ENCODE measurements around the gene KIAA1191. TPM values are rescaled to one million over a fixed set of nuclear protein-coding genes. Genes with fewer than 3 reads are reported as not detected.

Gene KIAA1191
- total and polyA plus RNA-seq, 3 donors from 2014 or later: 34.9 to 60.3 (median 35.5) TPM

DNA sequence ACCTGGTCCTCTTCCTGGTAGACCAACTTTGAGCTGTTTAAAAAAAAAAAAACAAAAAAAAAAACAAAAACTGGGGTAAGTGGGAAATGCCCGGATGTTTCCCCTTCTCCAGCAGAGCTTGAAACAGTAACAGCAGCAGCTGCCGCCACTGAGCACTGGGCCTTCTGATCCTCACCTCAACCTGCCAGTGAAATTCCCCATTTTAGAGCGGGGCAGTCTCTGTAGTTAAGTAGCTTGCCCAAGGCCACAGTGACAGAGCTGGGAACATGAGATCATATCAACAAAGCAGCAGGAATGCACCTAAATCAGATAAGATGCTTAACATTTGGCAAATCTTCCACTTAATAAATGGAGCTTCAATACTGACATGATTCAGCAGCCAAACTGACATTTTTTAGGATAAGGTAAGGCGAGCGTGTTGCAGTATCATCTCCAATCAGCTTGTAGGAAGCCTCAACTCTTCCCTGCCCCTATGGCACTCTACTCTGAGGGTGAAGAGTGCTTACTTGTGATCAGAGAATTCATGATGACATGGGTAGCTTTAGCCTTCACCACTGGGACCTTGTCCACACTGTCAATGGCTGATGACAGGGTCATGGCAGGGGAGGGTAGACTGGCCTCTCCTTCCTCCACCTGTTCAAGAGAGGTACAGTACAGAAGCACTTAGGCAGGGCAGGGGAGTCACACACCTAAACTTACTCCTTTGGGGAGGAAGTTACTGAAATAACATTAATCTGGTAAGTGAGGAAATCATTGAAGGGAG is 9.3 kb downstream of the KIAA1191 start:
- Histone ChIP-seq H3K36me3 (ENCODE audit: low read depth, missing control alignments) (no peaks in the 10 kb centered on the region), H3K27ac (no peak overlapping the region), H3K9me3 (no peaks in the 10 kb centered on the region), H3K27me3 (no peaks in the 10 kb centered on the region), H3K4me1 (no peaks in the 10 kb centered on the region), H3K4me3 (no peak overlapping the region)
- WGBS, 2 donors: 92% methylated on average over 5 of the region's 5 CpGs
- intact Hi-C loops (cut with DNase I; ENCODE audit: low total_unique reads): no loop called here
- DNase-seq: no peak
- TF ChIP-seq, protein P1, sequence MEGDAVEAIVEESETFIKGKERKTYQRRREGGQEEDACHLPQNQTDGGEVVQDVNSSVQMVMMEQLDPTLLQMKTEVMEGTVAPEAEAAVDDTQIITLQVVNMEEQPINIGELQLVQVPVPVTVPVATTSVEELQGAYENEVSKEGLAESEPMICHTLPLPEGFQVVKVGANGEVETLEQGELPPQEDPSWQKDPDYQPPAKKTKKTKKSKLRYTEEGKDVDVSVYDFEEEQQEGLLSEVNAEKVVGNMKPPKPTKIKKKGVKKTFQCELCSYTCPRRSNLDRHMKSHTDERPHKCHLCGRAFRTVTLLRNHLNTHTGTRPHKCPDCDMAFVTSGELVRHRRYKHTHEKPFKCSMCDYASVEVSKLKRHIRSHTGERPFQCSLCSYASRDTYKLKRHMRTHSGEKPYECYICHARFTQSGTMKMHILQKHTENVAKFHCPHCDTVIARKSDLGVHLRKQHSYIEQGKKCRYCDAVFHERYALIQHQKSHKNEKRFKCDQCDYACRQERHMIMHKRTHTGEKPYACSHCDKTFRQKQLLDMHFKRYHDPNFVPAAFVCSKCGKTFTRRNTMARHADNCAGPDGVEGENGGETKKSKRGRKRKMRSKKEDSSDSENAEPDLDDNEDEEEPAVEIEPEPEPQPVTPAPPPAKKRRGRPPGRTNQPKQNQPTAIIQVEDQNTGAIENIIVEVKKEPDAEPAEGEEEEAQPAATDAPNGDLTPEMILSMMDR (IDR thresholded peaks at IDR 0.05): no peak
- TF ChIP-seq POLR2A (IDR thresholded peaks at IDR 0.05): no peak

DNA sequence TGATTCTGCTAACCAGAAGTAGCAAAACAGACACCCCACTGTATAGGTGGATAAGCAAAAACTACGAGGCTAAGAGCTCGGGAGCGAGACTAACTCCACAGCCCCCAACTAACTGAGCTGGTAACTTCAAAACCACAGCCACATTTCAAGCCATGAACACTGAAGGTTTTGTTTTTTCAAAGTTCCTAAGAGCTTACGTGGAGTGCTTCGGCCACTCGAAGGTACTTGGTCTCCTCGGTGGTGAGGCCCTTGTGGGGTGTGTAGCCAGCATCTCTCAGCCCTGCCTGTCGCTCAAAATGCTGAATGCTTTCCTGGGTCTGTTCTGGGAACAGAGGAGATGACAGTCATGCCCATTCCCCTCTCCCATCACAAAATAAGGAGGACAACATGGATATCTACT is 11.1 kb downstream of the KIAA1191 start:
- no peak overlapping the region for H3K4me3 ChIP-seq
- DNase-seq: no peak
- H3K9me3 ChIP-seq: no peaks in the 10 kb centered on the region
- H3K27ac ChIP-seq: no peak overlapping the region
- no peaks in the 10 kb centered on the region for H3K4me1 ChIP-seq
- intact Hi-C loops (cut with DNase I; ENCODE audit: low total_unique reads): no loop called here
- TF ChIP-seq, protein P1 (IDR thresholded peaks at IDR 0.05): no peak
- no peak for TF ChIP-seq POLR2A (IDR thresholded peaks at IDR 0.05)
- H3K36me3 ChIP-seq (ENCODE audit: low read depth, missing control alignments): no peaks in the 10 kb centered on the region
- whole genome bisulfite sequencing, 2 donors: 90 to 99% methylated on average over 8 of the region's 8 CpGs
- H3K27me3 ChIP-seq: no peaks in the 10 kb centered on the region

DNA sequence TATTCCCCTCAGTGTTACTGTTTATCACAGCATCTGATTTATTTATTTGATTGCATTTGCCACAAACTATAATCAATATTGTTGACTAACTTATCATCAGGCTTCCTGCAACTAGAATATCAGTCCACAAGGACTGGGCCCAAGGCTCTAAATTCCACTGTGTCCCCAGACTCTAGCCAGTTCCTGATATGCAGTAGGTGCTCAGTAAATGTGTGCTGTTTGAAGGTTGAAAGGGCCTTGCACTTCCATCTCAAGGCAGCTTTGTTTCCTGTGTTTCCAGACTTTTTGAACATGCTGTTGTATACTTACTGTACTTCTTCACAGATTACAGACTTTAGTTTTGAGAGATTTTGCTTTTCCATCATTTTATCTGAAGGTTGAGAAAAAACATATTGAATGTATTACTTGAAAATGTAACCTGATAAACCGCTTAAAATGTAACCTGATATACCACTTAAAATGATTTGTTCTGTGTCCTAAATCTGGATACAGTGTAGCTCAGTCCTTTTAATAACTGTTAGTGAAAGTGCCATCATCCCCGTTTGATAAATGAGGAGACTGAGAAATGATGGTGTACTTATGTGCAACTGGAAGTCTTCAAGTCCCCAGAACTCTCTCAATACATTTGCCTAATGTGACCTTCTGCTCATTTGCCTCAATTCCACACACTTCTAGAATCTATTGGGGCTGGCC is 18.7 kb downstream of the KIAA1191 start:
- DNase-seq: no peak
- Histone ChIP-seq H3K4me3 (no peak overlapping the region), H3K36me3 (ENCODE audit: low read depth, missing control alignments) (no peaks in the 10 kb centered on the region), H3K27ac (no peak overlapping the region), H3K27me3 (no peaks in the 10 kb centered on the region), H3K4me1 (peaks cover 2% of the 10 kb centered on the region), H3K9me3 (no peaks in the 10 kb centered on the region)
- 54 to 56% methylated on average over 2 of the region's 2 CpGs for WGBS, 2 donors
- intact Hi-C loops (cut with DNase I; ENCODE audit: low total_unique reads): no loop called here
- TF ChIP-seq POLR2A (IDR thresholded peaks at IDR 0.05): no peak
- TF ChIP-seq, protein P1 (IDR thresholded peaks at IDR 0.05): no peak

DNA sequence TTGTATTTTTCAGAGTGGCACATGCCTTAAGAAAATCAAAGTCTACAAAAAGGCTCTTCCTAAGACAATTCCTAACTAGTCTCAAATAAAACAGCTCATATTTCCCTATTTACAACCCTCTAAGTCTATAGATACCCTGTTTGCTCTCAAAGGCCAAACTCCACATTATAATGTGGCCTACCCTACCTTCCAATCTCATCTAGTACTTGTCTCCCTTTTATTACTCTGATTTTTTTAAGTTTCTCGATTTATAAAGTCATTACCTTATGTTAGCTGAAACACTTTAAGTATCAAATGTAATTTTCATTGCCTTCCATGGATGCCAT is 19.4 kb downstream of the KIAA1191 start:
- no peaks in the 10 kb centered on the region for H3K27me3 ChIP-seq
- H3K9me3 ChIP-seq: no peaks in the 10 kb centered on the region
- no peak overlapping the region for H3K27ac ChIP-seq
- no peak overlapping the region for H3K4me3 ChIP-seq
- H3K4me1 ChIP-seq: peaks cover 4% of the 10 kb centered on the region
- no peak for DNase-seq
- intact Hi-C loops (cut with DNase I; ENCODE audit: low total_unique reads): no loop called here
- H3K36me3 ChIP-seq (ENCODE audit: low read depth, missing control alignments): no peaks in the 10 kb centered on the region
- TF ChIP-seq, protein P1 (IDR thresholded peaks at IDR 0.05): no peak
- no peak for TF ChIP-seq POLR2A (IDR thresholded peaks at IDR 0.05)
- 98 to 100% methylated on average over 1 of the region's 1 CpG for WGBS, 2 donors
